ENCODE results near the gene ABCB8. TPM values are rescaled to one million over a fixed set of nuclear protein-coding genes. Genes with fewer than 3 reads are reported as not detected.

ABCB8 gene
- total and polyA plus RNA-seq, 2 of the 8 experiments (the other 6 are each of a cell fraction or from before 2014, with no cell fraction given), result 17.7 to 27.0 TPM

DNA sequence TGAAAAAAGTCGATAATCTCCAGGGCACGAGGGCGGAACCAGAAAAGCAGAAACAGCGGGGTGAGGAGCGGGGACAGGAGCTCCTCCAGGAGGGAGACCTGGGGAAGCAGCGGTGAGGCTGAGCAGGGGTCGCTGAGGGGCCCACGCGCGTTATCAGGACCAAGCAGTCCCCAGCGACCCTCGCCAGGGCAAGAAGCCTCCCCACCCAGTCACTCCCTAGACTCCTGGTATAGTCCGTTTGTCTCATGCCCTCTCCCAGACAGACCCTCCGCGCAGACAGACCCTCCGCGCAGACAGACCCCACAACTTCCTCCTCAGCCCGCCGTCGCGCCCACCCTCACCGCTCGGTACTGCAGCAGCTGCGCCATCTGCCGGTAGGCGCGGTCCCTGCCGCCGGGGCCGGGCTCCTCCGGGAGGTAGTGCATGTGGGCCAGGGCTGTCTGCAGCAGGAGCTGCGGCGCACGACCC, 10.3 kb upstream of the ABCB8 start (continued):
- TF ChIP-seq KDM1A (IDR thresholded peaks at IDR 0.05; ENCODE audit: borderline replicate concordance, low read length) (no peak), HDAC2 (IDR thresholded peaks at IDR 0.05; ENCODE audit: borderline replicate concordance in 1 of 2, low read depth in 2 of 2, low read length in 2 of 2) (0 out of 4 replicates have a peak, but pooled peaks of 1 of the 2 experiments have one; percentile 45), POLR2AphosphoS5 (IDR thresholded peaks at IDR 0.05; ENCODE audit: low read depth, low read length) (no peak), BACH1 (IDR thresholded peaks at IDR 0.05; ENCODE audit: low read length) (no peak), RBBP5 (IDR thresholded peaks at IDR 0.05; ENCODE audit: borderline replicate concordance, low read depth, low read length) (no peak), CBX5 (IDR thresholded peaks at IDR 0.05; ENCODE audit: low read depth, low read length) (no peak), BRCA1 (IDR thresholded peaks at IDR 0.05; ENCODE audit: low read depth, low read length) (no peak), BCL11A (IDR thresholded peaks at IDR 0.05; ENCODE audit: low read depth in 2 of 2, low read length in 2 of 2) (no peak), CHD1 (IDR thresholded peaks at IDR 0.05; ENCODE audit: low read depth, low read length) (no peak), SP2 (IDR thresholded peaks at IDR 0.05; ENCODE audit: low read length) (no peak), ASH2L (IDR thresholded peaks at IDR 0.05; ENCODE audit: low read length) (no peak), RNF2 (IDR thresholded peaks at IDR 0.05; ENCODE audit: borderline replicate concordance, low read depth, low read length, missing control alignments, poor library complexity, severe bottlenecking) (no peak), YY1 (IDR thresholded peaks at IDR 0.05; ENCODE audit: low read depth, low read length) (0 out of 2 replicates have a peak, but pooled peaks have one; percentile 5), TEAD4 (IDR thresholded peaks at IDR 0.05; ENCODE audit: low read depth, low read length) (no peak), KDM4A (IDR thresholded peaks at IDR 0.05; ENCODE audit: low read depth, low read length, severe bottlenecking) (no peak), CHD2 (IDR thresholded peaks at IDR 0.05; ENCODE audit: low read length) (no peak), EZH2 (IDR thresholded peaks at IDR 0.05; ENCODE audit: low read depth, low read length, severe bottlenecking) (no peak)
